RWPE2 (cell line): ENCODE data around the gene FNBP1L.

ENCODE experiments used
- ATAC-seq: fragments of 200-7000 bp; cut with Tn5 transposase; 3 replicates; pipeline ENCODE4 v1.9.1; 2021; ENCODE audit warnings: low read depth
- DNase-seq: peaks from one replicate; pipeline ENCODE4 v3.0.0-alpha.2; 2020; ENCODE audit warnings: low spot score
- H3K27ac ChIP-seq: fragments of 450-650 bp; 2 replicates; pipeline ENCODE4 v1.5.1; 2017; ENCODE audit warnings: mild to moderate bottlenecking; ENCODE audit not compliant: poor library complexity, severe bottlenecking
- H3K27me3 ChIP-seq: fragments of 250-450 bp; sonication (Bioruptor Pico); 2 replicates; pipeline ENCODE4 v1.5.1; 2021; ENCODE audit warnings: mild to moderate bottlenecking, moderate library complexity; ENCODE audit not compliant: insufficient read depth, poor library complexity, severe bottlenecking
- H3K36me3 ChIP-seq: fragments of 250-450 bp; sonication (Bioruptor Pico); 2 replicates; pipeline ENCODE4 v1.5.1; 2020; ENCODE audit warnings: low read depth, mild to moderate bottlenecking, moderate library complexity
- H3K4me1 ChIP-seq: fragments of 250-450 bp; sonication (Bioruptor Pico); 2 replicates; pipeline ENCODE4 v1.5.1; 2021; ENCODE audit warnings: mild to moderate bottlenecking, moderate library complexity; ENCODE audit not compliant: insufficient read depth, poor library complexity, severe bottlenecking
- H3K4me3 ChIP-seq: fragments of 250-450 bp; sonication (Bioruptor Pico); 2 replicates; pipeline ENCODE4 v1.5.1; 2021; ENCODE audit warnings: mild to moderate bottlenecking, moderate library complexity; ENCODE audit not compliant: severe bottlenecking
- H3K9me3 ChIP-seq: fragments of 250-450 bp; sonication (Bioruptor Pico); 2 replicates; pipeline ENCODE4 v1.5.1; 2021; ENCODE audit warnings: mild to moderate bottlenecking, moderate library complexity; ENCODE audit not compliant: severe bottlenecking
- TF ChIP-seq, protein P1 (sequence below): fragments of 450-650 bp; IDR thresholded peaks from one replicate; pipeline ENCODE4 v1.5.1; 2017; ENCODE audit warnings: mild to moderate bottlenecking, moderate library complexity; ENCODE audit not compliant: poor library complexity, severe bottlenecking

The FNBP1L gene

DNA sequence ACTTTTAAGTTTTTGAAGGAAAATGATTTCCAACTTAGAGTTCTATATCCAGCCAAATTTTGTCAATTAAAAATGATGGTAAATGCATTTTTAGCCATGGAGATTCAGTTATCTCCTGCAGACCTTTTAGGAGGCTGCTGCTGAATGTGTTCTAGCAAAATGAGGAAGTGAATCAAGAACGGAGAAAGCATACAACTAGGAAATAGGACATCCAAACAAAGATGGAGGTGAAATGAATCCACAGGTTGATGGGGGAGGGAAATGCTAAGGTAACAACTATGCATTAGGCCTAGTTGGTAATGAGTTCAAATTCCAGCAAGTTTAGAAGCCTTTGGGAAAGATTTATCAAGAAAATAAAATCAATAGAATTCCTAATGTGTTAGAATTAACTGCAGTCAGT lies 80.5 kb downstream of the FNBP1L start:
- Histone ChIP-seq H3K27me3 (no peaks in the 10 kb centered on the region), H3K27ac (no peak overlapping the region), H3K36me3 (peaks cover 63% of the 10 kb centered on the region), H3K9me3 (no peaks in the 10 kb centered on the region), H3K4me1 (no peaks in the 10 kb centered on the region), H3K4me3 (no peak overlapping the region)
- ATAC-seq (no peak), DNase-seq (no peak)
- TF ChIP-seq, protein P1, sequence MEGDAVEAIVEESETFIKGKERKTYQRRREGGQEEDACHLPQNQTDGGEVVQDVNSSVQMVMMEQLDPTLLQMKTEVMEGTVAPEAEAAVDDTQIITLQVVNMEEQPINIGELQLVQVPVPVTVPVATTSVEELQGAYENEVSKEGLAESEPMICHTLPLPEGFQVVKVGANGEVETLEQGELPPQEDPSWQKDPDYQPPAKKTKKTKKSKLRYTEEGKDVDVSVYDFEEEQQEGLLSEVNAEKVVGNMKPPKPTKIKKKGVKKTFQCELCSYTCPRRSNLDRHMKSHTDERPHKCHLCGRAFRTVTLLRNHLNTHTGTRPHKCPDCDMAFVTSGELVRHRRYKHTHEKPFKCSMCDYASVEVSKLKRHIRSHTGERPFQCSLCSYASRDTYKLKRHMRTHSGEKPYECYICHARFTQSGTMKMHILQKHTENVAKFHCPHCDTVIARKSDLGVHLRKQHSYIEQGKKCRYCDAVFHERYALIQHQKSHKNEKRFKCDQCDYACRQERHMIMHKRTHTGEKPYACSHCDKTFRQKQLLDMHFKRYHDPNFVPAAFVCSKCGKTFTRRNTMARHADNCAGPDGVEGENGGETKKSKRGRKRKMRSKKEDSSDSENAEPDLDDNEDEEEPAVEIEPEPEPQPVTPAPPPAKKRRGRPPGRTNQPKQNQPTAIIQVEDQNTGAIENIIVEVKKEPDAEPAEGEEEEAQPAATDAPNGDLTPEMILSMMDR = no peak

DNA sequence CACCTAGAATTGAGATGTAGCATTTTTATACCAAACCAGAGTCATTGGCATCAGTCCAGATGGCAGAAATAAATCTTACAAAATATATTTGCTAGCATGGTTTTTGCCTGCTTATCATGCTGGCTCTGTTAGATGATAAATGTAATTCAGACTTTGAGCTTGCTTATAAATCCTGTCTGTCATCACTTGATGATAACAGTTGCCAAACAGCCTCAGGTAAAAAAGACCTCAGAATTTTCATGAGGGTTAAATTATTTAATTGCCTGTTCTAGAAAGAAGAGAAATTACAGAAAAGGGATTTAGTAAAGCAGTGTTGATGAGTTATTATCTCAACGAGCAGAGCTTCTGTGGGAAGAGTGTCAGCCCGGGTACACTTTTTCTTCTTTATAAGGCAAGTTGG lies 83.3 kb downstream of the FNBP1L start:
- DNase-seq (no peak), ATAC-seq (no peak)
- Histone ChIP-seq H3K4me3 (no peak overlapping the region), H3K27ac (no peak overlapping the region), H3K9me3 (no peaks in the 10 kb centered on the region), H3K36me3 (peaks cover 68% of the 10 kb centered on the region), H3K27me3 (no peaks in the 10 kb centered on the region), H3K4me1 (no peaks in the 10 kb centered on the region)
- TF ChIP-seq, protein P1 = no peak

- TF ChIP-seq, protein P1 = no peak
- no peak for ATAC-seq
- H3K36me3 ChIP-seq = peaks cover 85% of the 10 kb centered on the region
These were observed 85.0 kb downstream of the FNBP1L start for GRCh38 chr1:93532780-93533378.

DNA sequence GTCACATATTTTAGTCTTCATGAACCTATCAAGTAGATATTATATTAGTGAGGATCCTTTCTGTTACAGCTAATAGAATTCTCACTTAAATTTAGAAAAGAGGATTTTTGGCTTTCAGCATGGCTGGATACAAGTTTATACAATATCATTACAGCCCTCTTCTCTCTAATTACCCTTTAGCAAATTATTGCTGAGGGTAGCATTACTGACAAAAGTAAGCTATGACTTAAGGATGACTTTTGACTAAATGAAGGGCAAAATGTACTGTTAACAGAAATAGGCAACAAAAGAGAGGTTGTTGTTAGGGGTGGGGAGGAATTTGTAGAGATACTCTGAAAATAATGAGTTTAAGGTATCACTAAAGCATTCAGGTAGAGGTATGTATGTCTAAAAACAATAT lies 85.8 kb downstream of the FNBP1L start:
- TF ChIP-seq, protein P1 = no peak
- H3K27ac ChIP-seq = no peak overlapping the region
- H3K4me3 ChIP-seq = no peak overlapping the region
- H3K4me1 ChIP-seq = no peaks in the 10 kb centered on the region
- no peak for DNase-seq
- no peaks in the 10 kb centered on the region for H3K9me3 ChIP-seq
- peaks cover 81% of the 10 kb centered on the region for H3K36me3 ChIP-seq
- ATAC-seq = no peak
- H3K27me3 ChIP-seq = no peaks in the 10 kb centered on the region

More at GRCh38 chr1:93532780-93533378, 85.0 kb downstream of the FNBP1L start:
- no peak overlapping the region for H3K4me3 ChIP-seq
- no peaks in the 10 kb centered on the region for H3K9me3 ChIP-seq
- no peak overlapping the region for H3K27ac ChIP-seq
- no peaks in the 10 kb centered on the region for H3K4me1 ChIP-seq
- no peak for DNase-seq
- no peaks in the 10 kb centered on the region for H3K27me3 ChIP-seq

DNA sequence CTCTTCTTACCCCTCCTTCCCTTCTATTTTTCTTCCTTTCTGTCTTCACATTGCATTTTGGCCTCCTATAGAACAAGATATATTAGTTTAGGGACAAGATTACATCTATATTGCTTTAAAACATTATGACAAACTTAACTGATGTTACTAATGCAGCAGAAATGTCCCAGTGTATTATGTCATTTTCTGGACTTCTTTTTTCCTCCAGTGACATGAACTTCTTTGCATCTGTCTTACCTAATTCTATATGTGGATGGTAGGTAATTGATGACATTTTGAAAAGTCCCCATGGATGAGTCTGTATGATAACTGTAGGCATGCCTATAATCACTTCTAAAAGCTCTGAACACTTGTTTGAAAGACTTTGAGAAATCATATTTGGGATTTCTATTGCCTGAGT lies 89.5 kb downstream of the FNBP1L start:
- Histone ChIP-seq H3K4me3 (no peak overlapping the region), H3K27ac (no peak overlapping the region), H3K27me3 (no peaks in the 10 kb centered on the region), H3K4me1 (no peaks in the 10 kb centered on the region), H3K36me3 (peaks cover 60% of the 10 kb centered on the region), H3K9me3 (no peaks in the 10 kb centered on the region)
- TF ChIP-seq, protein P1 = no peak
- no peak for ATAC-seq
- DNase-seq = no peak
